GM12891 (cell line): ENCODE measurements around the gene ZNF618.
"Not testable (repeated sequence)": the region's sequence is repeated elsewhere in the genome, so short reads cannot be mapped to it uniquely, and the experiment has no call there.

Source experiments
- DNase-seq: peaks from one replicate; pipeline ENCODE4 v3.0.0; 2011; ENCODE audit warnings: low spot score; ENCODE audit not compliant: insufficient read length
- FAIRE-seq: peaks from 2 replicates; lab custom pipeline; 2011; peaks lifted over from hg19 to GRCh38; lab: Jason Lieb, UNC
- PAX5 ChIP-seq: IDR thresholded peaks from 2 replicates; pipeline ENCODE4 v1.6.1; 2011; ENCODE audit warnings: low read length, moderate library complexity, mild to moderate bottlenecking; ENCODE audit not compliant: insufficient read depth, severe bottlenecking
- POLR2A ChIP-seq: IDR thresholded peaks from 2 replicates; pipeline ENCODE4 v1.6.1; 2011; ENCODE audit warnings: low read depth, low read length, control low read depth
- POLR2AphosphoS5 ChIP-seq: IDR thresholded peaks from 2 replicates; pipeline ENCODE4 v1.6.1; 2011; ENCODE audit warnings: low read depth, low read length, control low read depth
- POU2F2 ChIP-seq: IDR thresholded peaks from 2 replicates; pipeline ENCODE4 v1.6.1; 2011; ENCODE audit warnings: low read depth, mild to moderate bottlenecking, control low read depth, low read length, moderate library complexity
- SPI1 ChIP-seq: IDR thresholded peaks from 2 replicates; pipeline ENCODE4 v1.6.1; 2011; ENCODE audit warnings: low read depth, low read length, control low read depth
- TAF1 ChIP-seq: IDR thresholded peaks from 2 replicates; pipeline ENCODE4 v1.6.1; 2011; ENCODE audit warnings: low read depth, low read length, control low read depth

ZNF618 gene

GRCh38 chr9:113990975-113991471, 114.9 kb downstream of the ZNF618 start:
- FAIRE-seq (no peak), DNase-seq (no peak)
- TF ChIP-seq POLR2AphosphoS5: no peak
- TF ChIP-seq PAX5: no peak
- no peak for TF ChIP-seq POLR2A
- no peak for TF ChIP-seq TAF1
- TF ChIP-seq POU2F2: no peak
- TF ChIP-seq SPI1: no peak

- TF ChIP-seq TAF1: no peak
- no peak for TF ChIP-seq PAX5
- TF ChIP-seq SPI1: no peak
- no peak for TF ChIP-seq POU2F2
- no peak for TF ChIP-seq POLR2AphosphoS5
- FAIRE-seq (no peak), DNase-seq (no peak)
Measured at GRCh38 chr9:113991714-113992113, 115.6 kb downstream of the ZNF618 start.

GRCh38 chr9:113992276-113992951, 116.3 kb downstream of the ZNF618 start:
- FAIRE-seq: no peak
- TF ChIP-seq PAX5: no peak
- no peak for TF ChIP-seq TAF1
- no peak for TF ChIP-seq POLR2AphosphoS5
- no peak for TF ChIP-seq POLR2A
- no peak for TF ChIP-seq SPI1
- no peak for TF ChIP-seq POU2F2
- DNase-seq: no peak

- TF ChIP-seq TAF1 (no peak), POLR2A (no peak), SPI1 (0 out of 2 replicates have a peak, but pooled peaks have one; percentile 5), PAX5 (no peak), POU2F2 (no peak), POLR2AphosphoS5 (no peak)
- DNase-seq (peak; percentile 44), FAIRE-seq (no peak)
Measured at GRCh38 chr9:113992994-113993393, 116.9 kb downstream of the ZNF618 start.

DNA sequence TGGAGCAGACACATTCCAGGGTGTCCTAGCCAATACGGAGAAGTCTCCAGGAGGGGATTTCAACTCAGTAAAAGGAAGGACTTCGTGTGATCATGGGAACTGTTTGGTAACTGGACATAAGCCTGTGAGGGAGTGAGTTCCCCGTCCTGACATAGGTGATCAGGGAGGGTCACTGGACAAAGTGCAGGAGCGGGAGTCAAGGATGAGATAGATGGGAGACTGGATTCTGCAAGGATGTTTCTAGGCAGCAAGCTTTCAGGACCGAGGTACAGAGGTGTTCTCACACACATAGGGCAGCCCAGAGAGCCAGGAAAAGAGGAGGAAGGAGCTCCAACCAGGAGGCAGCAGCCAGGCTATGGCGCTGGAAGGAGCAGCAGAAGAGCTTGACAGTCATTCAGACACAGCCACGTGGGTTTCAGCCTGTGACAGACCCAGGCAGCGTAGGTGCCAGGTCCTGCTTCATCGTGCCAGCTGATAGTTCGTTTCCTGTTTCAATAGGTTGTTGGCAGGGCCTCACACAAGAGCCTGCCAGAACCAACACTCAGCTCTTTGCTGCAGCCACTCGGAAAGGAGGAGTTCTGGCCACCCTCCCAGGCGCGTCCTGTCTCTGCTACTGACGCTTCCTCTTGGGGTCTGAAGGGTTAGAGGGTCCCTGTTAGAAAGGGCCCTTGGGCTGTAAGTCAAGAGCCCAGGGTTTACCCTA, 117.9 kb downstream of the ZNF618 start:
- DNase-seq: no peak
- no peak for TF ChIP-seq SPI1
- no peak for TF ChIP-seq PAX5
- no peak for TF ChIP-seq POLR2AphosphoS5
- TF ChIP-seq TAF1: no peak
- no peak for FAIRE-seq

- DNase-seq (no peak), FAIRE-seq (no peak)
- TF ChIP-seq TAF1 (no peak), POU2F2 (no peak), SPI1 (no peak), POLR2A (no peak), PAX5 (no peak), POLR2AphosphoS5 (no peak)
Measured at GRCh38 chr9:113995401-113995800, 119.3 kb downstream of the ZNF618 start.

DNA sequence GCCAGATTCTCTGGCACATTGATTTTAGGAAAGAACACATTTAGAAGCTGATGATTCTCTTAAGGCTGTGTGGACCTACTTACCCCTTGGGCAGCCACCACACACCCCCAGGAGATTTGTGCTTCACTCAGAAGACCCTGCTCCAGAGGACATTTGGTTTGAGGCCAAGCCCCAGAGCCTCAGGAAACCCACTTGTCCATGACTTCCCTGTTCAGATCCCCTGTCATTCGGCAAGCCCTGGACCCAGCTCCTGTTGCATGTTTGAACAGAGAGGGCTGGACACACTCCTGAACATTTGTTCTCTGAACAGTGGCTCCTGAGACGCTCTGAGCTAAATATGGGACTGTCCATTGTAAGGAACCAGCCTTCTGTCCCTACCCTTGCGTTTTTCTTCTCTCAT, 119.9 kb downstream of the ZNF618 start:
- DNase-seq (no peak), FAIRE-seq (no peak)
- TF ChIP-seq POLR2AphosphoS5 (no peak), POLR2A (no peak)

DNA sequence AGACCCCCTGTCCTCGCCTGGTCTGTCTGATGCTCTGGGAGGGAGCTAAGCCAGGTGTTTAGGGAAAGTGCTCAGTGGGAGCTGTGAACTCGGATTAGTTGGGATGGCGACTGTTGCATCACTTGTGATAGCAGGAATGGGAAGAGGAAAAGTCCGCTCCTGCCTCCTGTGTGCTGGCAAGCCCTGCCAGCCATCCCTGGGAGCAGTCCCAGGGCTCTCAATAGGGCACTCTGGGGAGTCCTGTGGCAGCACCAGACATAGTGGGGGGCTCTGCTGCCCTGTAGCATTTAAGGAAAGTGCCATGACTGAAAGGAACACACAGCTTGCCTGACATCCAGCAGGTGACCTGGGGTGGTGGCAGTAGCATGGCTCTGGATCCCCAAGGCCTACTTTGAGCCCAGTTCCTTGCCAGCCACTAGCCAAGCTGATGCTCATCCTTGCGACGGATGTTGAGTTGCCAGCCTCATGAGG, 120.5 kb downstream of the ZNF618 start:
- DNase-seq (no peak), FAIRE-seq (no peak)
- TF ChIP-seq PAX5: no peak
- TF ChIP-seq POU2F2: no peak
- no peak for TF ChIP-seq POLR2A
- no peak for TF ChIP-seq POLR2AphosphoS5
- no peak for TF ChIP-seq SPI1
- no peak for TF ChIP-seq TAF1

DNA sequence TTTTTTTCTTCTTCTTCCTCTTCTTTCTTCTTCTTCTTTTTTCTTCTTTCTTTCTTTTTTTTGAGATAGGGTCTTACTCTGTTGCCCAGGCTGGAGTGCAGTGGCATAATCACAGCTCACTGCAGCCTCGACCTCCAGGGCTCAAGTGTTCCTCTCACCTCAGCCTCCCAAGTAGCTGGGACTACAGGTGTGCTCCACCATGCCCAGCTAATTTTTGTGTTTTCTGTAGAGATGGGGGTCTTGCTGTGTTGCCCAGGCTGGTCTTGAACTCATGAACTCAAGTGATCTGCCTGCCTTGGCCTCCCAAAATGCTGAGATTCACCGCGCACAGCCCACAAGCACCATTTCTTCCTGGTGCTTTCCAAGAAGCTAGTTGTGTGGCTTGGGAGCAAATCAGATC, 121.0 kb downstream of the ZNF618 start:
- FAIRE-seq, DNase-seq: not testable (repeated sequence)

DNA sequence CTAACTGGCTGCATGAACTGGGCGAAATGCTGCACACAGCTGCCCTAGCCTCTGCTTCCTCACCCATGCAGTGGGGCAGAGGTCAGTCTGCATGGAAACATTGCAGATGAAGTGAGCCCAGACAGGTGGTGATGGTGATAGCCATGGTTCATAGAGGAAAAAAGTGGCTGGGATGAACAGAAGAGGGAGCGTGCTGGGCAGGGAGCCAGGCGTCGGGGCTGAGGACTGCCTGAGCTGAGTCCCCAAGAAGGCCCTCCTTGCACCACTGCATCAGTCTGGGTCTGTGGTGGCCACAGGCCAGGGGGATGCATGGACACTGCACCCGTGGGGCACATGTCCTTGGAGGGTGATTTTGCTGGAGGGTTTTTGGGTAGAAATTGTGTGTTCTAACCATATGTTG, 121.5 kb downstream of the ZNF618 start:
- TF ChIP-seq SPI1 (no peak), POLR2AphosphoS5 (no peak), POLR2A (no peak), TAF1 (no peak), POU2F2 (no peak), PAX5 (no peak)
- DNase-seq: no peak
- no peak for FAIRE-seq
